Endothelial cell of umbilical vein (primary cell): Measurements from ENCODE around the gene IL31RA.

Experiments
- EZH2 ChIP-seq: IDR thresholded peaks from 2 replicates; pipeline ENCODE4 v1.6.1; 2012; ENCODE audit warnings: borderline replicate concordance, low read depth, mild to moderate bottlenecking, moderate library complexity, low read length, inconsistent platforms; ENCODE audit not compliant: severe bottlenecking
- FOS ChIP-seq: IDR thresholded peaks from 2 replicates; pipeline ENCODE4 v1.6.1; 2011; ENCODE audit warnings: mild to moderate bottlenecking, low read length, moderate library complexity, borderline replicate concordance; ENCODE audit not compliant: insufficient read depth
- GATA2 ChIP-seq: IDR thresholded peaks from 2 replicates; pipeline ENCODE4 v1.7.0; 2011; ENCODE audit warnings: low read depth, mild to moderate bottlenecking, moderate library complexity, mixed read lengths, low read length; ENCODE audit not compliant: insufficient read length, insufficient read depth
- JUN ChIP-seq: IDR thresholded peaks from 2 replicates; pipeline ENCODE4 v1.6.1; 2011; ENCODE audit warnings: borderline replicate concordance, low read depth; ENCODE audit not compliant: insufficient read length, insufficient read depth
- MYC ChIP-seq: IDR thresholded peaks from one replicate; pipeline ENCODE4 v1.6.1; 2011; ENCODE audit warnings: mild to moderate bottlenecking, low read depth, low read length
- POLR2A ChIP-seq: IDR thresholded peaks from 2 replicates; pipeline ENCODE4 v1.6.1; 2012; ENCODE audit warnings: low read depth, mild to moderate bottlenecking, control low read depth, low read length
- POLR2AphosphoS5 ChIP-seq: IDR thresholded peaks from 2 replicates; pipeline ENCODE4 v1.6.1; 2012; ENCODE audit warnings: low read depth, mild to moderate bottlenecking, control low read depth, low read length, moderate library complexity; ENCODE audit not compliant: insufficient read depth
- TF ChIP-seq, protein P1 (sequence below): IDR thresholded peaks from 2 replicates; pipeline ENCODE4 v1.6.1; 2011; ENCODE audit not compliant: insufficient read depth, insufficient read length
- TF ChIP-seq, protein P2 (sequence below), 2 donors: IDR thresholded peaks; 1 replicate in 1 of 2; 2 replicates in 1 of 2; pipeline ENCODE4 v1.5.1; 2011; ENCODE audit warnings: low read length in 2 of 2, mild to moderate bottlenecking in 2 of 2, moderate library complexity in 2 of 2, control low read depth in 1 of 2, inconsistent platforms in 1 of 2, low read depth in 1 of 2; ENCODE audit not compliant: insufficient read depth in 1 of 2; ENCODE audit errors: extremely low read depth in 1 of 2

DNA sequence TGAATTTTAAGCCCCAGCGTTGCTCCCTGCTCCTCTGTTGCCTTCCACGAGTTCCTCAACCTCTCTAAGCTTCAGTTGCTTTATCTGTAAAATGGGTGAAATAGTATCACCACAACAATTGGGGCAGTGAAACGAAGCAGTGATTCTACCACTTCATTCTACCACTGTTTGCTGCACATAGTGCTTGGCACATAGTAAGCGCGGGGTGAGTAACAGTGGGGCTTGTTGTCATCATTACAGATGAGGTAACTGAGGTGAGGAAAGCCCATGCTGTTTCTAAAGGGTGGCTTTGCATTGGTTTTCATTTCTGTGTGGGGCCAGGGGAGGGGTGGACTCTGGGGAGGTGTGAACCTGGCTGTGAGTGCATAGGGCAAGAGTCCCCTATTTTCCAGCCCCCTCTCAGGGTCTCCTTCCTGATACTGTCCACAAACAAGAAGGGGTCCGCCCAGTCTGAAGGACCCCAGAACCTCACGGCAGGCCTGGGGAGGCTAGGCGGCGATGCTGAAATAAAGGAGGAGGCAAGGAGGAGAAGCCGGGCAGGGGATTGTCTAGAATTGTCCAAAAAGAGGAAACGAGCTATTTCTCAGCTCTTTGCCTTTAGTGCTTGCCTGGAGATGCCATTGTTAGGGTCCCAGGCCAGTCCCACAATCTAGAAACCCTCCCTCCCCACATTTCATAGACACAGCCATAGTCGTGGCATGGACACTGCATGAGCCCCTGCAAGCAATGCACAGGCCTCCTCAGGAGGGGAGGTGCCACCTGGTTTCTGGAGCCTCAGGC is 78.1 kb downstream of the IL31RA start:
- TF ChIP-seq POLR2AphosphoS5: no peak
- TF ChIP-seq POLR2A: no peak
- TF ChIP-seq, protein P1, sequence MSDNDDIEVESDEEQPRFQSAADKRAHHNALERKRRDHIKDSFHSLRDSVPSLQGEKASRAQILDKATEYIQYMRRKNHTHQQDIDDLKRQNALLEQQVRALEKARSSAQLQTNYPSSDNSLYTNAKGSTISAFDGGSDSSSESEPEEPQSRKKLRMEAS: no peak
- TF ChIP-seq, protein P2, sequence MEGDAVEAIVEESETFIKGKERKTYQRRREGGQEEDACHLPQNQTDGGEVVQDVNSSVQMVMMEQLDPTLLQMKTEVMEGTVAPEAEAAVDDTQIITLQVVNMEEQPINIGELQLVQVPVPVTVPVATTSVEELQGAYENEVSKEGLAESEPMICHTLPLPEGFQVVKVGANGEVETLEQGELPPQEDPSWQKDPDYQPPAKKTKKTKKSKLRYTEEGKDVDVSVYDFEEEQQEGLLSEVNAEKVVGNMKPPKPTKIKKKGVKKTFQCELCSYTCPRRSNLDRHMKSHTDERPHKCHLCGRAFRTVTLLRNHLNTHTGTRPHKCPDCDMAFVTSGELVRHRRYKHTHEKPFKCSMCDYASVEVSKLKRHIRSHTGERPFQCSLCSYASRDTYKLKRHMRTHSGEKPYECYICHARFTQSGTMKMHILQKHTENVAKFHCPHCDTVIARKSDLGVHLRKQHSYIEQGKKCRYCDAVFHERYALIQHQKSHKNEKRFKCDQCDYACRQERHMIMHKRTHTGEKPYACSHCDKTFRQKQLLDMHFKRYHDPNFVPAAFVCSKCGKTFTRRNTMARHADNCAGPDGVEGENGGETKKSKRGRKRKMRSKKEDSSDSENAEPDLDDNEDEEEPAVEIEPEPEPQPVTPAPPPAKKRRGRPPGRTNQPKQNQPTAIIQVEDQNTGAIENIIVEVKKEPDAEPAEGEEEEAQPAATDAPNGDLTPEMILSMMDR (IDR thresholded peaks at IDR 0.05; ENCODE audit: extremely low read depth in 1 of 2, insufficient read depth in 1 of 2, low read depth in 1 of 2, low read length in 2 of 2): no peak
- TF ChIP-seq MYC: no peak
- no peak for TF ChIP-seq EZH2
- no peak for TF ChIP-seq JUN
- TF ChIP-seq GATA2: no peak
- no peak for TF ChIP-seq FOS
